ENCODE results near the gene RPS23.

Gene RPS23

DNA sequence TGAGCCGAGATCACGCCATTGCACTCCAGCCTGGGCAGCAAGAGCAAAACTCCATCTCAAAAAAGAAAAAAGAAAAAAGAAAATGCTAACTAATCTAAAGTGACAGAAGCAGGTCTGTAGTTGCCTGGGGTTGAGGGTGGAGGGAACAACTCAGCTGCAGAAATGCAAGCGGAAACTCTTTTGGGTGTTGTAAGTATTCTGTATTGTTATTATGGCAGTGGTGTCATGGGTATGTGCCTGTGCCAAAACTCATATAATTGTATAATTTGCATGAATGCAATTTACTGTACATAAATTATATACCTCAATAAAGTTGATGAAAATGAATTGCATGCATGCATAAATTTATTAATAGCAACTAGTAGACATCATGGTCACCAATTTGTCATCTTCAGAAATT is 23.0 kb upstream of the RPS23 start:
- no peaks in the 10 kb centered on the region for H3K36me3 Mint-ChIP-seq (ENCODE audit: low read depth)
- H3K4me1 Mint-ChIP-seq (ENCODE audit: low read depth) = peaks cover 4% of the 10 kb centered on the region

DNA sequence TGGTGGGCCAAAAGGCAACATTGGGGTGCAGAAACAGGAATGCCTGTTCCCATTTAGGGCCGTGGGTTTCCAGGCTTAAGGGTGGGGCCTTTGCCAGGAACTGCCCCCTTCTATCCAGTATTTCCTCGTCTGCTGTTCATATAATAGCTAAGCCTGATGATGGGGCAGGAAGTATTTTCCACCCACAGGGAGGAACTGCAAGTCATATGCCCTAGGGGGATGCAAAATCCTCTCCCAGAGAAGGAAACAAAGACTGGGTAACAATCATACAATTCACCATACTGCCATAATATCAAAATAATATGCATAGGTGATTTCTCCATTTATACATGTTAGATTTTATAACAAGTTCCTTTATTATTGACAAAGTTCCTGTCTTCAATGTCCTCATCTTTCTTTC is 20.5 kb upstream of the RPS23 start:
- Mint-ChIP-seq H3K27me3 (no peaks in the 10 kb centered on the region), H3K4me3 (no peak overlapping the region), H3K9me3 (no peaks in the 10 kb centered on the region), H3K4me1 (ENCODE audit: low read depth) (peaks cover 13% of the 10 kb centered on the region), H3K27ac (no peak overlapping the region), H3K36me3 (ENCODE audit: low read depth) (no peaks in the 10 kb centered on the region)
- DNase-seq = no peak

More for the DNA sequence above, 23.0 kb upstream of the RPS23 start:
- H3K27me3 Mint-ChIP-seq = no peaks in the 10 kb centered on the region
- H3K27ac Mint-ChIP-seq = no peak overlapping the region
- no peaks in the 10 kb centered on the region for H3K9me3 Mint-ChIP-seq
- H3K4me3 Mint-ChIP-seq = no peak overlapping the region
- DNase-seq = no peak

DNA sequence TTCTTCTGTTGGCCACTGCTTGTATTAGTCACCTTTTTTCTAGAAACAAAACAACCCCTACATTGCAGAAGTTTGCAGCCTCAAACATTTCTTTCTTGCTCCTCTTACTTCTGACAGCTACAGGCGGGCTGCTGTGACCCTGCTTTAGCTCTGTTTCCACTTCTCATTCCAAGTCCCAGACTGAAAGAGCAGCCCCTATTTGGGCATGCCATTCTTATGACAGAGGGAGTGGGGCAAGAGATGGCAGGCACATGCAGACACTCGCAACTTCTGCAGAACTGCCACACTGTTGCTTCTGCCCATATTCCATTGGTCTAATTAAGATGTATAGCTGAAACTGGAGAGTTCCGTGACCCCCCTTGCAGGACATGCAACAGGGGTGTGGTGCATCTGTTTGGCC is 19.6 kb upstream of the RPS23 start:
- H3K27me3 Mint-ChIP-seq = no peaks in the 10 kb centered on the region
- H3K9me3 Mint-ChIP-seq = no peaks in the 10 kb centered on the region
- H3K4me3 Mint-ChIP-seq = no peak overlapping the region
- H3K36me3 Mint-ChIP-seq (ENCODE audit: low read depth) = no peaks in the 10 kb centered on the region
- H3K4me1 Mint-ChIP-seq (ENCODE audit: low read depth) = peaks cover 13% of the 10 kb centered on the region
- DNase-seq = no peak
- no peak overlapping the region for H3K27ac Mint-ChIP-seq

DNA sequence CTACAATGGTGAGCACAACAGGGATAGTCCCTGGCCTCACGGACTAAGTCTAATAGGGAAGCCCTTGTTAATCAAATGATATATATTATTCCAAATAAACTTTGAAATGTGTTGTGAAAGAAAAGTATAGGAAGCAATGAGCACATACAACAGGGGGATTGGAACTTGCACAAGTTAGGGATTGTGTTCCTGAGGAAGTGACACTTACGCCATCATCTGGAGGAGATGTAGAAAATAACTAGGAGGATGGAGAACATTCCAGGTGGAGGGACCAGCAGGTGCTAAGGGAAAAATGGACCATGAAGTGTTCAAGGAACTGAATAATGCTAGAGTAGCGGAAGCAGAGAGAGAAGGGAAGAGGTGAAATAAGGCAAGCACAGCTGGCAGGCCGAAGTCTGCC is 18.8 kb upstream of the RPS23 start:
- Mint-ChIP-seq H3K36me3 (ENCODE audit: low read depth) (no peaks in the 10 kb centered on the region), H3K9me3 (no peaks in the 10 kb centered on the region)
- DNase-seq = no peak

DNA sequence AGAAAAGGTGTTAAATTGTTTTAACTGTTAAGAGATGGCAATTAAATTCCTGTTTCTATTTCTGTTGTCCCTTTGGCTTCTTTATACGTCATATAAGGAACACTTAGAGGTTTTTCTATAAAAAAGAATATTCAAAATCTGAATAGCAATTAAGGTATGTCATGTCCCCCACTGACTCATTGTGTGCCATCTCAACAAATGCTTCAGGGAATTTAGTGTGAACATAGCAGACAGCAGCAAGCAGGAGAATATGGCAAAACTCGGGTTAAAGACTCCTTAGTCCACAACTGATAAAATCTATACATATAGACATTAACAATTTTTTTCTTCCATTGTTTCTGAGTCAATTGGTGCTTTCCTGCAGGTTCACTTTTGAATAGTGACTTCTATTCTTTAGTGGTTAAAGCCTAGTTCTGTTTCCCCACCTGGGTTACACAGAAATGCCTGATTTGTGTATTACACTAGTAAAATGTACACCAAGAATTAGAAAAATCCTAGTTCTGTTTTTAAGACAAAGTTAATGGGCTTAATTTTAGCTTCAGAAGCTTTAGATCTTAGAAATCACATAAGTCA is 17.9 kb upstream of the RPS23 start:
- DNase-seq = no peak
- Mint-ChIP-seq H3K36me3 (ENCODE audit: low read depth) (no peaks in the 10 kb centered on the region), H3K4me1 (ENCODE audit: low read depth) (peaks cover 13% of the 10 kb centered on the region), H3K9me3 (no peaks in the 10 kb centered on the region), H3K27me3 (no peaks in the 10 kb centered on the region), H3K27ac (no peak overlapping the region), H3K4me3 (no peak overlapping the region)

More for the DNA sequence above, 18.8 kb upstream of the RPS23 start:
- Mint-ChIP-seq H3K27ac (no peak overlapping the region), H3K27me3 (no peaks in the 10 kb centered on the region), H3K4me3 (no peak overlapping the region), H3K4me1 (ENCODE audit: low read depth) (peaks cover 13% of the 10 kb centered on the region)

DNA sequence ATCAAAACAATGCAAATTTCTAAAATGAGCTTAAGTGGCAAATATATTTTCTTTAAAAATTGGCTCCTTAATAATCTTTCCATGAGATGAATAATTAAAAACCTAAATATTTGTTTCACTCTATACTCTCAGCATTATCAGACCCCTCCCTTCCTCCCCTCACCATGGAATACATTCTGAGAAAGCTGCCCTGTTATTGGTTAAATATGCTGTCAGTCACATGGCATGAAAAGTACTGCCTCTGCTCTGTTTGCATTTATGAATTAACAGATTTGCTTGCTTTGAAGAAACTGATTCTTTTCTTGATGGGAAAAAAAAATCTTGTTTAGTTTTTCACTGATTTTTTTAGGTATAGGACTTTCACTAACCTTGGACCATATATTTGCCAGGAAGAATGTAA is 17.0 kb upstream of the RPS23 start:
- Mint-ChIP-seq H3K36me3 (ENCODE audit: low read depth) (no peaks in the 10 kb centered on the region), H3K27me3 (no peaks in the 10 kb centered on the region), H3K4me1 (ENCODE audit: low read depth) (peaks cover 13% of the 10 kb centered on the region), H3K4me3 (no peak overlapping the region), H3K27ac (no peak overlapping the region), H3K9me3 (no peaks in the 10 kb centered on the region)
- DNase-seq = no peak

DNA sequence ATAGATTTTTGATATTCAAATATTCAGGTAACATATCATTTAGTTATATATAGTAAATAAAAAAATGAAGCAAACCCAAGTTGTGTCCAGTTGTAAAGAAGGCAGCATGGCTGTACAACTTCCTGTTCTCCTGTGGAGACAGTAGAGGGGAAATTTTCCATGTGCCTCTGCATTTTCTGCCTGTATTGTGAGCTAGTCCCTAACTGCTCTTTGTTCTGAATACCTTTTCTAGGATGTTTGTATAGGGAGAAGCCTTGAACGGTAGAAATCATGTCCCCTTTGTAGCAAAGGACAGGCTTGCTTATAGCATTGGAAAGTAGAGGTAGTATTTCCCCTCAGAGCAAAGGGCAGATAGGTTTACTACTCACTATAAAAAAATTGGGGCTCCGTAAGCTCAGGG is 13.3 kb upstream of the RPS23 start:
- Mint-ChIP-seq H3K4me3 (no peak overlapping the region), H3K27ac (no peak overlapping the region), H3K9me3 (no peaks in the 10 kb centered on the region), H3K36me3 (ENCODE audit: low read depth) (no peaks in the 10 kb centered on the region), H3K4me1 (ENCODE audit: low read depth) (peaks cover 12% of the 10 kb centered on the region), H3K27me3 (no peaks in the 10 kb centered on the region)
- DNase-seq = no peak

DNA sequence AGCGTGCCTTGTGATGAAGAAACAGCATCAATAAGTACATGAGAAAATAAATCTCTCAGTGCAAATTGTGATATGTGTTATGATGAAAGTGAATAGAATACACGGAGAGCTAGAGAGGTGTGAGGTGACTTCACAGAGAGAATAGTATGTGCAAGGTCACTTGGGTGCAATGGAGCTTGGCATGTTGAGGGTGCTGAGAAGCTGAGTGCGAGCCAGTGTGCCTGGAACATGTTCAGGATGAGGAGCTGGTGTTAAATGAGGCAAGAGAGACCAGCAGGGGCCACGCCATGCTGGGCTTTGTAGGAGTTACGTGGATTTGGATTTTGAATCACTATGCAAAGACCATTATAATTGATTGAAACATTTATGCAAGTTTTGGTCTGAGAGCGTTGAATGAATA is 12.8 kb upstream of the RPS23 start:
- Mint-ChIP-seq H3K9me3 (no peaks in the 10 kb centered on the region), H3K4me3 (no peak overlapping the region), H3K27me3 (no peaks in the 10 kb centered on the region), H3K4me1 (ENCODE audit: low read depth) (peaks cover 6% of the 10 kb centered on the region), H3K36me3 (ENCODE audit: low read depth) (no peaks in the 10 kb centered on the region), H3K27ac (no peak overlapping the region)
- DNase-seq = no peak

DNA sequence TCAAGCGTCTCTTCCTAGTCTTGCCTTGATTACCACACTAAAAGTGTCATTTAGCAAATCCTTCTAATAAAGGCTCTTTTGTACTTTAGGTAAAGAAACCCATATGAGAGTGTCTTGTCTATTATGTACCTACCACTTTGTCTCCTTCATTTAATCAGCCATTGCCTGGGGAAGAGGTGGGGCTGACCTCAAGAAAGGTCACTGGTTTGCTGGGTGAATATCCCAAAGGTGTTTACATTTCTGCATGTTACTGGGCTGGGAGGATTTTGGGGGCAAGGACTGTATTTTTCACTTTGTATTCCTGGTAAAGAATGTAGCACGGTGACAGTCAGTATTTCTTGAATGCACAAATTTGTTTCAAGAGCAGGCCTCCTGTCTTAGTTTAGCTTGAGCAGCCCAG is 11.9 kb upstream of the RPS23 start:
- DNase-seq = no peak
- no peaks in the 10 kb centered on the region for H3K27me3 Mint-ChIP-seq
- H3K27ac Mint-ChIP-seq = no peak overlapping the region
- no peak overlapping the region for H3K4me3 Mint-ChIP-seq
- H3K9me3 Mint-ChIP-seq = no peaks in the 10 kb centered on the region
- no peaks in the 10 kb centered on the region for H3K36me3 Mint-ChIP-seq (ENCODE audit: low read depth)
- no peaks in the 10 kb centered on the region for H3K4me1 Mint-ChIP-seq (ENCODE audit: low read depth)

DNA sequence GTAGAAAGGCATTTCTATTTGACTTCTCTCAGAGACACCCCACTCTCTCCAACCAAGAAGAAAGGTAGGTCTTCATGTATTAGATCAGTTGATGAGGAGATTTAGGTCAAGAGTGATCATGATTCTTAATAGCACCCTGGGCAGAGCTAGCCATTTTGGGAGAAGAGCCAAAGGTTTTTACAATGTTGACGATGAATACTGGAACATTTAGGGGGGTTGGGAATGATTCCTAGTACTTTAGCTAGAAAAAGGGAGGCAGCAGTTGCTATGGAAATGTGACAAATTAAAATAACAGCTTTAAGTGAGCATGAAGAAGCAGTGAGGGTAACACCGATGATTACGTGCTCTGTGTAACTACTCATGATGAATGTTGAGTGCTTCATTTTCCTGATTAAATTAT is 9.5 kb upstream of the RPS23 start:
- Mint-ChIP-seq H3K27ac (no peak overlapping the region), H3K9me3 (no peaks in the 10 kb centered on the region), H3K27me3 (no peaks in the 10 kb centered on the region), H3K4me1 (ENCODE audit: low read depth) (peaks cover 1% of the 10 kb centered on the region), H3K4me3 (no peak overlapping the region), H3K36me3 (ENCODE audit: low read depth) (no peaks in the 10 kb centered on the region)
- DNase-seq = no peak

GRCh38 chr5:82285206-82285605 is 7.1 kb upstream of the RPS23 start:
- Mint-ChIP-seq H3K4me1 (ENCODE audit: low read depth) (peaks cover 11% of the 10 kb centered on the region), H3K4me3 (no peak overlapping the region), H3K27ac (no peak overlapping the region), H3K36me3 (ENCODE audit: low read depth) (no peaks in the 10 kb centered on the region), H3K9me3 (no peaks in the 10 kb centered on the region), H3K27me3 (no peaks in the 10 kb centered on the region)
- no peak for DNase-seq

GRCh38 chr5:82283893-82284292 is 5.7 kb upstream of the RPS23 start:
- Mint-ChIP-seq H3K4me1 (ENCODE audit: low read depth) (peaks cover 24% of the 10 kb centered on the region), H3K4me3 (no peak overlapping the region), H3K27me3 (no peaks in the 10 kb centered on the region), H3K36me3 (ENCODE audit: low read depth) (no peaks in the 10 kb centered on the region), H3K9me3 (no peaks in the 10 kb centered on the region), H3K27ac (no peak overlapping the region)
- DNase-seq = no peak

DNA sequence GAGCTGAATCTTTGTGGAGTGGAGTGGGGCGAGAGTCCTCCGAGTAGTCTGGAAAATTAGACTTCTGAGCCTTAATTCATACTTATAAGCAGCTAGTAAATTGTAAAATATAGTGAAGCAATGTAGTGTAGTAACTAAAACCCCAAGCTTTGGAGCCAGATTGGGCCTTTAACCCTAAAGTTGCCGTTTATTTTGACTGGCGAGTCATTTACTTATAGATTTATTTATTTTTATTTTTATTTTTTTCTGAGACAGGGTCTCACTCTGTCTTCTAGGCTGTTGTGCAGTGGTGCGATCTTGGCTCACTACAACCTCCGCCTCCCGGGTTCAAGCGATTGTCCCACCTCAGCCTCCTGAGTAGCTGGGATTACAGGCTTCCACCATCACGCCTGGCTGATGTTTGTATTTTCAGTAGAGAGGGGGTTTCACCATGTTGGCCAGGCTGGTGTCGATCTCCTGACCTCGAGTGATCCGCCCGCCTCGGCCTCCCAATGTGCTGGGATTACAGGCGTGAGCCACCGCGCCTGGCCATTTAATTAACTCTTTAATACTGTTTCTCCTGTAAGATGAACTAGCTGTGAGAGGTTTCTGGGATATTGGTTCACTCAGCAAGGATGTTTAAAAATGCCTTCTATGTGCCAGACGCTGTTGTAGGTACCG is 687 bp upstream of the RPS23 start:
- H3K4me3 Mint-ChIP-seq = peak overlapping the region; percentile 87
- H3K27me3 Mint-ChIP-seq = no peaks in the 10 kb centered on the region
- peaks cover 53% of the 10 kb centered on the region for H3K4me1 Mint-ChIP-seq (ENCODE audit: low read depth)
- peaks cover 2% of the 10 kb centered on the region for H3K9me3 Mint-ChIP-seq
- H3K36me3 Mint-ChIP-seq (ENCODE audit: low read depth) = peaks cover 48% of the 10 kb centered on the region
- peak overlapping the region; percentile 99 for H3K27ac Mint-ChIP-seq
- DNase-seq = no peak

DNA sequence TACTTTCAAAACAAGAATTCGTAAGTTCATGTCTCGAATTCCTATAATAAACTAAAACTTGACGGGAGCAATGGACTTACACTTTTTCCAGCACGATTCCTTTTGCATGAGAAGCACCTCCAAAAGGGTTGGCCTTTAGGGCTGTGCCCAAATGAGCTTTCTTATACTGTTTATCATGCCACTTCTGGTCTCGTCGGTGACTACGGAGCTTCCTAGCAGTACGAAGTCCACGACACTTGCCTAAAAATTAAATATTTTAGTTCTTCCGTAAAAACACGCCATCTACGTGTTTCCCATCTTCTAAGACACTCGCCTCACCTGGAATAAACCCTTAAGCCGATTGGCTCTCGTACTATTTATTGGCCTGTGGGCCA is 554 bp downstream of the RPS23 start:
- H3K4me1 Mint-ChIP-seq (ENCODE audit: low read depth) = peaks cover 63% of the 10 kb centered on the region

GRCh38 chr5:82276800-82277612 is 1.1 kb downstream of the RPS23 start:
- H3K36me3 Mint-ChIP-seq (ENCODE audit: low read depth) = peaks cover 67% of the 10 kb centered on the region
- H3K27ac Mint-ChIP-seq = peak overlapping the region; percentile 99
- no peaks in the 10 kb centered on the region for H3K27me3 Mint-ChIP-seq
- peak overlapping the region; percentile 87 for H3K4me3 Mint-ChIP-seq
- peaks cover 66% of the 10 kb centered on the region for H3K4me1 Mint-ChIP-seq (ENCODE audit: low read depth)
- H3K9me3 Mint-ChIP-seq = peaks cover 2% of the 10 kb centered on the region
- DNase-seq = peak; percentile 39

More for the DNA sequence above, 554 bp downstream of the RPS23 start:
- no peak for DNase-seq
- Mint-ChIP-seq H3K27ac (peak overlapping the region; percentile 99), H3K27me3 (no peaks in the 10 kb centered on the region), H3K4me3 (peak overlapping the region; percentile 87), H3K9me3 (peaks cover 2% of the 10 kb centered on the region), H3K36me3 (ENCODE audit: low read depth) (peaks cover 61% of the 10 kb centered on the region)
